Smooth muscle cell (in vitro differentiated cells): ENCODE measurements around the gene TJAP1. TPM values are rescaled to one million over a fixed set of nuclear protein-coding genes. Genes with fewer than 3 reads are reported as not detected.
A peak's percentile ranks its signal among the peaks of the same experiment; 100 is the strongest.

Experiments used
- DNase-seq: peaks from one replicate; lab custom pipeline; 2025; ENCODE audit not compliant: unreplicated experiment; lab: John Stamatoyannopoulos, UW
- H2AFZ ChIP-seq: fragments of 200-600 bp; sonication (generic); 2 replicates; pipeline ENCODE4 v1.6.0; 2016; ENCODE audit warnings: antibody characterized with exemption, low read depth, mild to moderate bottlenecking
- H3F3A ChIP-seq: fragments of 200-600 bp; sonication (generic); 2 replicates; pipeline ENCODE4 v1.6.0; 2017; ENCODE audit warnings: antibody characterized with exemption, low read depth
- H3K27ac ChIP-seq: fragments of 200-600 bp; sonication (generic); 2 replicates; pipeline ENCODE4 v1.5.1; 2016; ENCODE audit warnings: low read depth, mild to moderate bottlenecking
- H3K27me3 ChIP-seq: fragments of 200-600 bp; sonication (generic); 2 replicates; pipeline ENCODE4 v1.6.1; 2016; ENCODE audit warnings: low read depth, mild to moderate bottlenecking
- H3K36me3 ChIP-seq: fragments of 200-600 bp; sonication (generic); 2 replicates; pipeline ENCODE4 v1.5.1; 2016; ENCODE audit warnings: low read depth
- H3K4me1 ChIP-seq: fragments of 200-600 bp; sonication (generic); 2 replicates; pipeline ENCODE4 v1.5.1; 2016; ENCODE audit warnings: low read depth
- H3K4me2 ChIP-seq: fragments of 200-600 bp; sonication (generic); 2 replicates; pipeline ENCODE4 v1.6.0; 2016; ENCODE audit warnings: mild to moderate bottlenecking
- H3K4me3 ChIP-seq: fragments of 200-600 bp; sonication (generic); 2 replicates; pipeline ENCODE4 v1.5.1; 2016; ENCODE audit warnings: mild to moderate bottlenecking
- H3K79me2 ChIP-seq: fragments of 200-600 bp; sonication (generic); 2 replicates; pipeline ENCODE4 v1.6.0; 2016; ENCODE audit warnings: low read depth, mild to moderate bottlenecking
- H3K9ac ChIP-seq: fragments of 200-600 bp; sonication (generic); 2 replicates; pipeline ENCODE4 v1.6.0; 2016; ENCODE audit warnings: low read depth
- H3K9me3 ChIP-seq: fragments of 200-600 bp; sonication (generic); replicated peaks from 2 replicates; pipeline ENCODE4 v1.5.1; 2016; ENCODE audit warnings: low read depth
- H4K20me1 ChIP-seq: fragments of 200-600 bp; sonication (generic); 2 replicates; pipeline ENCODE4 v1.6.0; 2016; ENCODE audit warnings: low read depth
- WGBS: methylation state at CpG from one replicate; pipeline ENCODE4 v1.1.7; 2016; ENCODE audit warnings: low lambda C conversion rate; 5-methylcytosine and 5-hydroxymethylcytosine counted together
- polyA plus RNA-seq: library from polyadenylated mRNA; unstranded; fragments of >200 nt; fragmentation: Nextera tagmentation; extraction: Ambion mirVana; gene quantifications from 2 replicates; pipeline ENCODE4 v1.2.1, GENCODE V29; 2016
- total RNA-seq: library from RNA; depleted of rRNA; stranded (reverse); fragments of >200 nt; gene quantifications from 2 replicates; pipeline ENCODE4 v1.2.3, GENCODE V29; 2014
- TF ChIP-seq, protein P1 (sequence below): fragments of 200-600 bp; sonication (generic); IDR thresholded peaks from 2 replicates; pipeline ENCODE4 v1.5.1; 2017; ENCODE audit warnings: borderline replicate concordance, mild to moderate bottlenecking, antibody characterized with exemption; ENCODE audit not compliant: insufficient read depth, poor library complexity, severe bottlenecking

TJAP1 gene
- total and polyA plus RNA-seq, 2 experiments from 2014 or later = 9.3 to 13.5 TPM

DNA sequence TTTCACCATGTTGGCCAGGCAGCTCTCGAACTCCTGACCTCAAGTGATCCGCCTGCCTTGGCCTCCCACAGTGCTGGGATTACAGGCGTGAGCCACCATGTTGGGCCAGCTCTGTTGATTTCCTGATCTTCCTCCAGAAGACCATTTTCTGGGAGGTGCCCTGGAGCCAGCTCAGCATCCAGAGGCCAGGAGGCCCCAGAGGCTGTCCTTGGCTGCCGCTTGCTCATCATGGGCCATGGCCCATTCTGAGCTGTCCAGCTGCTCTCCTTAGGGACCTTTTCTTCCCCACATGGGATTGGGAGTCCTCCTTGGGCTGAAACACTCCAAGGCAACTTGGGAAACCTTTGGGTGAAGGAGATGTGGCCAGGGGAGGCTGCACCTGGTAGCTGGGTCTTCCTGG lies 17.4 kb downstream of the TJAP1 start:
- H2AFZ ChIP-seq = no peak overlapping the region
- TF ChIP-seq, protein P1, sequence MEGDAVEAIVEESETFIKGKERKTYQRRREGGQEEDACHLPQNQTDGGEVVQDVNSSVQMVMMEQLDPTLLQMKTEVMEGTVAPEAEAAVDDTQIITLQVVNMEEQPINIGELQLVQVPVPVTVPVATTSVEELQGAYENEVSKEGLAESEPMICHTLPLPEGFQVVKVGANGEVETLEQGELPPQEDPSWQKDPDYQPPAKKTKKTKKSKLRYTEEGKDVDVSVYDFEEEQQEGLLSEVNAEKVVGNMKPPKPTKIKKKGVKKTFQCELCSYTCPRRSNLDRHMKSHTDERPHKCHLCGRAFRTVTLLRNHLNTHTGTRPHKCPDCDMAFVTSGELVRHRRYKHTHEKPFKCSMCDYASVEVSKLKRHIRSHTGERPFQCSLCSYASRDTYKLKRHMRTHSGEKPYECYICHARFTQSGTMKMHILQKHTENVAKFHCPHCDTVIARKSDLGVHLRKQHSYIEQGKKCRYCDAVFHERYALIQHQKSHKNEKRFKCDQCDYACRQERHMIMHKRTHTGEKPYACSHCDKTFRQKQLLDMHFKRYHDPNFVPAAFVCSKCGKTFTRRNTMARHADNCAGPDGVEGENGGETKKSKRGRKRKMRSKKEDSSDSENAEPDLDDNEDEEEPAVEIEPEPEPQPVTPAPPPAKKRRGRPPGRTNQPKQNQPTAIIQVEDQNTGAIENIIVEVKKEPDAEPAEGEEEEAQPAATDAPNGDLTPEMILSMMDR = no peak
- no peaks in the 10 kb centered on the region for H3K9me3 ChIP-seq
- WGBS = 94% methylated on average over 4 of the region's 4 CpGs
- H3F3A ChIP-seq = no peaks in the 10 kb centered on the region
- no peak overlapping the region for H3K4me2 ChIP-seq
- no peak overlapping the region for H3K27ac ChIP-seq
- H4K20me1 ChIP-seq = no peaks in the 10 kb centered on the region
- H3K79me2 ChIP-seq = peaks cover 7% of the 10 kb centered on the region
- H3K4me3 ChIP-seq = no peak overlapping the region
- H3K36me3 ChIP-seq = no peaks in the 10 kb centered on the region
- H3K9ac ChIP-seq = no peak overlapping the region
- DNase-seq = no peak
- H3K27me3 ChIP-seq = no peaks in the 10 kb centered on the region
- peaks cover 23% of the 10 kb centered on the region for H3K4me1 ChIP-seq

DNA sequence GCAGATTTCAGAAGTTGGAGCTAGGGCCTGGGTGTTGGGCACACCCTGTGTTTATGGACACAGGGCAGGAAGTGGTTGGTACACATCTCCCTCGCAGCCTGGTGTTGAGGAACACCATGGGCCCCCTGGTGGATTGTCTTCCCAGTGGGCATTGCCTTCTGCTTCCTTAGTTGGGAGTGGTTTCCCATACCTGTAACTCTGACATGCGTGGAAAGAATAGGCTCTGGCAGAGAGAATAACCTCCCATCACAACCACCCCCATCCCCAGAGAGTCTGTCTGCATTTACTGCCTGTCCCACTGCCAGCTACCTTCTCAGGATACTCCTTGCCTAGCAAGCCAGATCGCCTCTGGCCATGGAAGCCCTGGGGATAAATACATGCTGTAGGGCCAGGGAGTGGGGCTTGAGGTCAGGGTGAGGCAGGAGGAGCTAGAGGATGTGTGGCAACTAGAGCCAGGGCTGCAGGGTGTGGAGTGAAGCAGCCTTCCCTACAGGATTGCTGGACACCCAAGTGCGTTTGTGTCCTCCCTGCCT lies 18.1 kb downstream of the TJAP1 start:
- TF ChIP-seq, protein P1 = peak; percentile 7
- Histone ChIP-seq H2AFZ (no peak overlapping the region), H3K9me3 (no peaks in the 10 kb centered on the region), H3K9ac (no peak overlapping the region), H3K36me3 (no peaks in the 10 kb centered on the region), H3K27ac (peak overlapping the region; percentile 78), H3F3A (no peaks in the 10 kb centered on the region), H3K79me2 (peaks cover 7% of the 10 kb centered on the region), H3K27me3 (no peaks in the 10 kb centered on the region), H3K4me2 (no peak overlapping the region), H4K20me1 (no peaks in the 10 kb centered on the region), H3K4me3 (no peak overlapping the region), H3K4me1 (peaks cover 23% of the 10 kb centered on the region)
- DNase-seq = no peak
- 69% methylated on average over 4 of the region's 4 CpGs for WGBS

DNA sequence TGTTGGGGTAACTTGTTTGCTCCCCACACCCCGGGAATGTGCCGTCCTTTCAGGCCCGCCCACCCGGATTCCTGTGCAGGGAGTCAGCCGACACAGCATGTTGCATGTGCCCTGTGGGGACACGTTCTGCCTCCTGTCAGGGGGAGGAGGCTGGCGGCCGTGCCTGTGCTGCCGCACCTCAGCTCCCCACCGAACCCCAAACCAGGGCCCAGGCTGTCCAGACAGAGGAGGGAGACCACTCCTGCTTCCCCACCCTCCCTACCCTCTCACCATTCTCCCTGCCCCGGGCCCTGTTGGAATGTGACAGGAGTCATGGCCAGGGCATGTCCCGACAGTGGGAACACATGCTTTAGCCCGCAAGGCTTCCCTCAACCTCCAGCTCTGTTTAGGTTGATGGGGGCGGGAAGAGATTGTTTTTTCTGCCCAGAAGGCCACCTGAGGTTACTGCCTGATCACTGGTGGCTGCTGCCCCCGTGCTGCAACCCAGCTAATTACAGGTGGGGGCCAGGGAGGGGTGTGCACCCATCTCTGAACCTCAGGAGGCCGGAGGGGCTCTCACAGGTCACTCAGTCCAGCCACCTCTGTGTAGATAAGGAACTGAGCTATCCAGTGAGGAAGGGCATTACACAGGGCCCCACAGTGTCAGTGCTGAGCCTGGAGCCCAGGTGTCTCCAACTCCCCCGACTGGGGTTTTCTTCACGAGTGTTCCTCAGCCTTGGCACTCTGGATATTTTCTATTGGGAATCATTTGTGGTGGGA lies 19.2 kb downstream of the TJAP1 start:
- Histone ChIP-seq H3K27ac (peak overlapping the region; percentile 78), H2AFZ (no peak overlapping the region), H3K27me3 (no peaks in the 10 kb centered on the region), H3K9ac (no peak overlapping the region), H4K20me1 (no peaks in the 10 kb centered on the region), H3K36me3 (no peaks in the 10 kb centered on the region), H3K4me3 (no peak overlapping the region), H3K4me1 (peaks cover 23% of the 10 kb centered on the region), H3F3A (no peaks in the 10 kb centered on the region), H3K9me3 (no peaks in the 10 kb centered on the region), H3K79me2 (peaks cover 7% of the 10 kb centered on the region), H3K4me2 (peak overlapping the region; percentile 55)
- WGBS = 31% methylated on average over 18 of the region's 18 CpGs
- TF ChIP-seq, protein P1 = peak; percentile 57
- no peak for DNase-seq

DNA sequence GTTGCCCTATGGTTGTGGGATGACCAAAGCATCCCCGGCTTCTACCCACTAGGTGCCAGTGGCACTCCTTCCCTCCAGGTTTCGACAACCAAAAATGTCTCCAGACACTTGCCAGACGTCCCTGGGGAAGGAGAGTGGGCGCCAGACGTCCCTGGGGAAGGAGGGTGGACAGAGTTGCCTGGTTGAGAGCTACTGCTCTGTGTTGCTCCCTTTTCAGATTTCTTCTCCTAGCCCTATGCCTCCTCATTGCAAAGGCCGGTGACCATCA lies 19.7 kb downstream of the TJAP1 start:
- Histone ChIP-seq H3K79me2 (peaks cover 7% of the 10 kb centered on the region), H4K20me1 (no peaks in the 10 kb centered on the region), H3K4me3 (no peak overlapping the region), H3K27ac (no peak overlapping the region), H3K9ac (no peak overlapping the region), H2AFZ (no peak overlapping the region), H3F3A (no peaks in the 10 kb centered on the region), H3K4me2 (peak overlapping the region; percentile 55), H3K9me3 (no peaks in the 10 kb centered on the region), H3K36me3 (no peaks in the 10 kb centered on the region), H3K4me1 (peaks cover 22% of the 10 kb centered on the region), H3K27me3 (no peaks in the 10 kb centered on the region)
- TF ChIP-seq, protein P1 = no peak
- no peak for DNase-seq
- 80% methylated on average over 6 of the region's 6 CpGs for whole genome bisulfite sequencing
